Measurements from ENCODE around the gene AKNAD1.

Gene AKNAD1

DNA sequence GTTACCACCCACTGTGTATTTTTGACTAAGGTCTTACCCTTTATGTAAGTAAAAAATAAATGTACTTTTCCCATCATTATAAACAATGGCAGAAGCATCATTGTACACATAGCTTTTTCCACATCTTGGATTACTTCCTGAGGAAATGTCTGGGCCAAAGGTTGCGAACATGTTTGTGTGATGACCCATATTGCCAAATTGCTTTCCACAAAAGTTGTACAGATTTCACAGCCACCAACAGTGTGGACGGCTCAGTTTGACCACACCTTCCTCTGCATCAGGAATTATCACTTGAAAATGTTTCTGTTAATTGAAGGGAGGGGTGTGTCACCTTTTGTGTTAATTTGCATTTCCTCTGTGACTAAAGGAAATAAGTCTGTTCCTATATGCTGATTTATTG lies 25.7 kb downstream of the AKNAD1 start:
- in situ Hi-C loops (cut with HindIII; ENCODE audit: low sequenced_read_pairs): no loop called here

- in situ Hi-C loops (cut with HindIII; ENCODE audit: low sequenced_read_pairs): no loop called here
These were observed 26.5 kb downstream of the AKNAD1 start for GRCh38 chr1:108830119-108831008.

- in situ Hi-C loops (cut with HindIII; ENCODE audit: low sequenced_read_pairs): no loop called here
These were observed 27.4 kb downstream of the AKNAD1 start for GRCh38 chr1:108829498-108829916.

GRCh38 chr1:108828074-108828961 lies 28.6 kb downstream of the AKNAD1 start:
- in situ Hi-C loops (cut with HindIII; ENCODE audit: low sequenced_read_pairs): no loop called here

GRCh38 chr1:108826081-108826635 lies 30.7 kb downstream of the AKNAD1 start:
- in situ Hi-C loops (cut with HindIII; ENCODE audit: low sequenced_read_pairs): no loop called here

DNA sequence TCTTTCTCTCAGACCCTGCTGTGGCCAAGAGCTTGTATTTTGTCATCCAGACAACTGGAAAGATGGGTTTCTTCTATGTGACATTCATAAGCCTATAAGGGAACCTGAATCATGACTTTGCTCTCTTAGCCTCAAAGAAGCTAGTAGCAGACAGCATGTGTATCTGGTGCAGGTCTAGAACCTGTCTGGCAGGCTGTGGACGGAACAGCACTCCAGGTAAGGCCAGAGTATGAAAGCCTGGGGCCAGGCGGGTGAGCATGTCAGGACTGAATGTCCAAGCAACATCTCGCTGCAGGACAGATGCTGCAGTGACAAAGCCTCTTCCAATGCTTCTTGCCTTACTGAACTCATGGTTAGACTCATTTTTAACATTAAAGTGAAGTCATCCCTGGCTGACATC lies 32.8 kb downstream of the AKNAD1 start:
- in situ Hi-C loops (cut with HindIII; ENCODE audit: low sequenced_read_pairs): no loop called here

DNA sequence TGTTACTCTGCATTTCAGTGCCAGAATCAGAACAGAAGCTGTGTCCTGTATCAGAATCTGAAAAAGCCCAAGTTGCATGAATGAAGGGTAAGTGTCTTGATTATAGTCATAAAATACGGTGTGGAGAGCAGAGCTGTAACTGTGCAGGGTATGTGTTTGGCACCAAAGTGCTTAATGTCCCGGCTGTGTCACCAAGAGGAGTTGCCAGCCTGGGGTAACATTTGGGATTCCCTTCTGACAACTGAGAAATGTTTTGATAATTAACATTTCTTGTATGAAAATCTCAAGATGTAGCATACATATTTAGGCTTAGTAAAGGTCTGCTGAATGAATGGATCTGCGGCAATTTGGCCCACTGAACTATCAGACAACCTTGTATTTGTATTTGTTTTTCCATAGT lies 33.3 kb downstream of the AKNAD1 start:
- in situ Hi-C loops (cut with HindIII; ENCODE audit: low sequenced_read_pairs): no loop called here

- in situ Hi-C loops (cut with HindIII; ENCODE audit: low sequenced_read_pairs): no loop called here
These were observed 37.0 kb downstream of the AKNAD1 start for GRCh38 chr1:108819878-108820277.

DNA sequence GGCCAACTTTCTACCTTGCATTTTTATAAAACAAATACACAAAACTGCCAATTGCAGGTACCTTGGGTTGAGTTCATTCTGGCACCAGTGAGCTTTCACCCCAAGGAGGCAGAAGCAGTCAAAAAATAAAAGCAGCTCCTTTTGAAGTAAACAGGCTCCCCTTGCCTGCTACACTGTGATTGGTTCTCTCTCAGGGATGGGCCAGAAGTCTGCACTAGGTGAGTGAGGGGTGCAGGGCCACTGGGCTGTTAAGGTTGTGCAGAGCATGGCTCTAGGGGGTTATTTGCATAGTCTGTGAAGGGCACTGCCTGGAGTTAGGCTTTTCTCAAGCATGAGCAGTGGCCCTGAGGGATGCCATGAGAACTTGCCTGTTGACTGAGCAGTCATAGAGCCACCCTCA lies 39.1 kb downstream of the AKNAD1 start:
- in situ Hi-C loops (cut with HindIII; ENCODE audit: low sequenced_read_pairs): no loop called here

GRCh38 chr1:108817016-108817415 lies 39.9 kb downstream of the AKNAD1 start:
- in situ Hi-C loops (cut with HindIII; ENCODE audit: low sequenced_read_pairs): no loop called here

DNA sequence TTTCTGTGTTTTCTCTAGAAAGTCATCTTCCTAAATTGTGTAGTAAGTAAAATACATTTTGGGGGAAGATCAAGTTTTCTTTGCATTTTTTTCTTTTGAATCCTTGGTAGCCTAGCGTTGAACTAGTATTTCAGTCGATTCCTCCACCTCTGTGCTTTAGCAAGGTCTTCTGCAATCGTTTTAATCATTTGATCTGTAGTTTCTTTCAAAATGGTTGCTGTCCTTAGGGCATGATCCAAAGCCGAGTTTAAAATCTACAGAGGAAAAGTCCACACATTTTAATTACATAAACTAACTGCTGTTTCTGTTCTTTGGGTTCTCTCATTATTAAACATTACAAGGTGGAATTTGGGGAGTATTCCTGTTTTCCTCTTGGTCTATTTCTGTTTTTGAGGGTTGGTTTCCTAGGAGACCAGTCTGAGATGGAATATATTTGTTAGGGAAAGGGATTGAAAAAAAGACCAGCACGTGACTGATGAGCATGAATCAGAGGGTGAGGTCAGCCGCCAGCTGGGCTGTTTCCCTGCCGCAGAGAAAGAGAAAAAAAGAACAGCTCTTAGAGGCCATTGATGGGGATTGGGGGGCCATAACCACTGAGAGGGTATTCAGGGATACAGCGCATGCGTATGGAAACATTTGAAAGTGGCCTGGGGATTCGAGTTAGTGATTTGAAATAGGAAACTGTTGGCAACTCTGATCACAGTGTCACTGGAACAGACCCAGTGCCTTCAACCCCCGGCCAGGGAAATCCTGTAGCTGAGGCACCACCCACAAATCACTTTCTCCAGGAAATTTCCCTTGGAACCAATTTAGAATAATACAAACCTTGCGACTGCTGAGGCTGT lies 40.6 kb downstream of the AKNAD1 start:
- in situ Hi-C loops (cut with HindIII; ENCODE audit: low sequenced_read_pairs): no loop called here

- in situ Hi-C loops (cut with HindIII; ENCODE audit: low sequenced_read_pairs): no loop called here
These were observed 41.3 kb downstream of the AKNAD1 start for GRCh38 chr1:108815566-108815965.

GRCh38 chr1:108814343-108815125 lies 42.4 kb downstream of the AKNAD1 start:
- in situ Hi-C loops (cut with HindIII; ENCODE audit: low sequenced_read_pairs): no loop called here

- in situ Hi-C loops (cut with HindIII; ENCODE audit: low sequenced_read_pairs): no loop called here
These were observed 43.6 kb downstream of the AKNAD1 start for GRCh38 chr1:108813326-108813725.

DNA sequence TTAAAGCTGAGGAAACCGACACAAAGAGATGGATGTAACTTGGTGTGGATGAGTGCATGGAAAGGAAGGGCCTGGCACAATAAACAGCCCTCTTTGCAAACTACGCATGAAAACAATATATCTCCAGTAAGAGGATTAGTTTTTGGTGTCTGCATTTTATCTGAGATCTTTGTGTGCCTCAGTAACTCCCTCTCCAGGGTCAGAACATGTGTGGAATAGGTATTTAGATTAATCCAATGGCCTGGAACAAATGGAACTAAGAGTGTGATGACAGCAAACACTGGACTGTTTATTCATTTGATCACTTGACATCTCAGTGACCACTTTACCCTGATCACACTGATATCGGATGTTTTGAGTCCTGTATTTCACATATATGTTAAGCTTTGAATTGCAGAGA lies 45.3 kb downstream of the AKNAD1 start:
- in situ Hi-C loops (cut with HindIII; ENCODE audit: low sequenced_read_pairs): no loop called here

DNA sequence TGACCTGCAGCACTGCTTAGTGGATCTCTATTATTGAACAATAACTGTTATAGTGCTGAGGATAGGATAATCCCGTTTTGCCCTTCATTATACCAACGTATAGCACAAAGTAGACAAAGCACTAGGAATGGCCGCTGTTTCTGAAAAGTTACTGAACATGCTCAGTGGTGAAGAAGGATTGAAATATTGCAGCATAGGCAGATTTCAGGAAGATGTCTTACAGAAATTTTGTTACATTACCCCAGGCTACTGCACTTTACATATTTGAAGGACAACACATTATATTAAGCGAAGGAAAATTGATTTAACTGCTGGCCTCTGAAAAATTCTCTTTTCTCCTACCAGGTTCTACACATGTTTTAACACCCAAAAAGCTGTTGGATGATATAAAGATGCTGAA lies 48.5 kb downstream of the AKNAD1 start:
- in situ Hi-C loops (cut with HindIII; ENCODE audit: low sequenced_read_pairs): no loop called here

DNA sequence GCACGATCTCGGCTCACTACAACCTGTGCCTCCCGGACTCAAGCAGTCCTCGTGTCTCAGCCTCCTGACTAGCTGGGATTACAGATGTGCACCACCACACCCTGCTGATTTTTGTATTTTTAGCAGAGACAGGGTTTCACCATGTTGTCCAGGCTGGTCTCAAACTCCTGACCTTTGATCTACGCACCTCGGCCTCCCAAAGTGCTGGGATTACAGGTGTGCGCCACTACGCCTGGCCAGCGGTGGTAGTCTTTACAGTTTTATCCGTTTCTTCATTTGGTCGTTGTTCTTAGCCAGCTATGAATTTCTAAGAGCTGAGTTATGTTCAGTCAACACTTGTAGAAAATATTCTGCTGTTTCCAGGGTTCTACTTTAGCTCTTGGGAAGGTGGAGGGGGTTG lies 53.3 kb downstream of the AKNAD1 start:
- in situ Hi-C loops (cut with HindIII; ENCODE audit: low sequenced_read_pairs): no loop called here

DNA sequence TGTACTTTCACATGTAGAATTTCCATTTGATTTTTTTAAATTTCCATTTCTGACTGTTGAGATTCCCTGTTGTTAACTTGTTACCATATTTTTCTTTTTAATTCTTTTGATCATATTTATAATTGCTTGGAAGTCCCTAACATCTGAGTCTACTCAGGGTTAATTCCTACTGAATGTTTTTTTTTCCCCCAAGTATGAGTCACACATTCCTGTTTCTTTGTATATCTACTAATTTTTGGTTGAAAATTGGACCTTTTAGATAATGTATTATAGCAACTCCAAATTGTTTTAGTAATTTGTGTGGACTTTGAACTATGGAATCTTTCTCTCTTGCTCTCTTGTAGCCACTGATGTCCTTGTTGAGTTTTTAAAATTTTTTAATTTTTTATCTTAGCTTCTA lies 55.8 kb downstream of the AKNAD1 start:
- in situ Hi-C loops (cut with HindIII; ENCODE audit: low sequenced_read_pairs): no loop called here

- in situ Hi-C loops (cut with HindIII; ENCODE audit: low sequenced_read_pairs): no loop called here
These were observed 57.9 kb downstream of the AKNAD1 start for GRCh38 chr1:108799001-108799400.

DNA sequence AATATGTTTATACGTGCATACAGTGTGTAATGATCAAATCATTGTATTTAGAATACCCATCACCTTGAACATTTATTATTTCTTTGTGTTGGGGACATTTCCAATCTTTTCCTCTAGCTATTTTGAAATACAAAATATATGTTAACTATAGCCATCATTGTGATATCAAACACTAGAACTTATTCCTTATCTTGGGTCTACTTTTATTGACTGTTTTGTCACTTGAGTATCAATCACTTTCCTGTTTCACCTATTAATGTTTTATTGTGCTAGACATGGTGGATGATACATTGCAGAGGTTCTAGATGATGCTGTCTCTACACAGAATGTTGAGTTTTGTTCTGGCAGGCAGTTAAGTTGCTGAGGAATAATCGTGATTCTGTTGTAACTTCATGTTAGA lies 64.5 kb downstream of the AKNAD1 start:
- in situ Hi-C loops (cut with HindIII; ENCODE audit: low sequenced_read_pairs): no loop called here

Measured in DLD1 (cell line).